GM23338 (cell line): Measurements from ENCODE around the gene FAM168A. TPM values are rescaled to one million over a fixed set of nuclear protein-coding genes. Genes with fewer than 3 reads are reported as not detected.

Experiments used
- ATAC-seq: fragments of 200-7000 bp; cut with Tn5 transposase; 3 replicates; pipeline ENCODE4 v1.9.1; 2020
- DNase-seq: peaks from one replicate; pipeline ENCODE4 v3.0.0-alpha.2; 2015; ENCODE audit warnings: low spot score
- H2AFZ ChIP-seq: fragments of 200-600 bp; sonication (generic); 2 replicates; pipeline ENCODE4 v1.8.0; 2016; ENCODE audit warnings: antibody characterized with exemption, mild to moderate bottlenecking, moderate library complexity
- H3F3A ChIP-seq: fragments of 200-600 bp; sonication (generic); replicated peaks from 2 replicates; pipeline ENCODE4 v1.8.0; 2017; ENCODE audit warnings: antibody characterized with exemption, mixed run types, low read depth
- H3K27ac ChIP-seq: fragments of 200-600 bp; sonication (generic); 2 replicates; pipeline ENCODE4 v1.6.1; 2016; ENCODE audit warnings: low read depth
- H3K27me3 ChIP-seq: fragments of 200-600 bp; sonication (generic); 2 replicates; pipeline ENCODE4 v1.8.0; 2016; ENCODE audit warnings: mild to moderate bottlenecking, mixed run types, moderate library complexity; ENCODE audit not compliant: insufficient read depth
- H3K36me3 ChIP-seq: fragments of 200-600 bp; sonication (generic); 2 replicates; pipeline ENCODE4 v1.8.0; 2016; ENCODE audit warnings: mild to moderate bottlenecking; ENCODE audit not compliant: insufficient read depth
- H3K4me1 ChIP-seq: fragments of 200-600 bp; sonication (generic); 2 replicates; pipeline ENCODE4 v1.8.0; 2016; ENCODE audit warnings: mild to moderate bottlenecking, moderate library complexity; ENCODE audit not compliant: insufficient read depth
- H3K4me2 ChIP-seq: fragments of 200-600 bp; sonication (generic); 2 replicates; pipeline ENCODE4 v1.7.1; 2017; ENCODE audit warnings: mixed run types
- H3K4me3 ChIP-seq: fragments of 200-600 bp; sonication (generic); 2 replicates; pipeline ENCODE4 v1.6.1; 2016; ENCODE audit warnings: mixed run types
- H3K79me2 ChIP-seq: fragments of 200-600 bp; sonication (generic); replicated peaks from 2 replicates; pipeline ENCODE4 v1.8.0; 2017; ENCODE audit warnings: mild to moderate bottlenecking; ENCODE audit not compliant: insufficient read depth
- H3K9me2 ChIP-seq: fragments of 200-600 bp; sonication (generic); 2 replicates; pipeline ENCODE4 v1.8.0; 2017; ENCODE audit not compliant: insufficient read depth
- H4K20me1 ChIP-seq: fragments of 200-600 bp; sonication (generic); replicated peaks from 2 replicates; pipeline ENCODE4 v1.8.0; 2017; ENCODE audit warnings: mild to moderate bottlenecking; ENCODE audit not compliant: insufficient read depth
- H3K27ac Mint-ChIP-seq: 2 replicates; pipeline ENCODE4 v1.8.0; 2020; ENCODE audit warnings: inconsistent platforms, mild to moderate bottlenecking, moderate library complexity, mixed read lengths
- H3K27me3 Mint-ChIP-seq: 3 replicates; pipeline ENCODE4 v1.8.0; 2022; ENCODE audit warnings: low read depth, mild to moderate bottlenecking, moderate library complexity, mixed read lengths, inconsistent platforms; ENCODE audit not compliant: insufficient read depth, poor library complexity
- H3K36me3 Mint-ChIP-seq: 3 replicates; pipeline ENCODE4 v1.8.0; 2021; ENCODE audit warnings: low read depth, mild to moderate bottlenecking, inconsistent platforms, moderate library complexity, mixed read lengths
- H3K4me1 Mint-ChIP-seq: 3 replicates; pipeline ENCODE4 v1.8.0; 2020; ENCODE audit warnings: mild to moderate bottlenecking, inconsistent platforms, mixed read lengths
- H3K4me3 Mint-ChIP-seq: 3 replicates; pipeline ENCODE4 v1.8.0; 2021; ENCODE audit warnings: moderate library complexity, mild to moderate bottlenecking, inconsistent platforms, mixed read lengths
- H3K9me3 Mint-ChIP-seq: 3 replicates; pipeline ENCODE4 v1.8.0; 2020; ENCODE audit warnings: moderate library complexity, mild to moderate bottlenecking, inconsistent platforms, mixed read lengths
- CREB1 ChIP-seq: fragments of 250-450 bp; sonication (Bioruptor Pico); IDR thresholded peaks from 2 replicates; pipeline ENCODE4 v1.5.0; 2020; ENCODE audit warnings: low read depth, mild to moderate bottlenecking, moderate library complexity
- EZH2 ChIP-seq: fragments of 200-600 bp; sonication (generic); IDR thresholded peaks from one replicate; pipeline ENCODE4 v1.8.0; 2017; ENCODE audit warnings: antibody characterized with exemption, mild to moderate bottlenecking, low read depth; ENCODE audit not compliant: unreplicated experiment
- JUNB ChIP-seq: IDR thresholded peaks from one replicate; pipeline ENCODE4 v1.6.1; 2016; ENCODE audit warnings: antibody characterized with exemption; ENCODE audit not compliant: unreplicated experiment
- NANOG ChIP-seq: IDR thresholded peaks from 2 replicates; pipeline ENCODE4 v1.6.1; 2016; ENCODE audit warnings: antibody characterized with exemption, borderline replicate concordance
- POLR2AphosphoS5 ChIP-seq: IDR thresholded peaks from 2 replicates; pipeline ENCODE4 v1.6.1; 2016; ENCODE audit warnings: antibody characterized with exemption, low read depth
- STAT1 ChIP-seq: IDR thresholded peaks from one replicate; pipeline ENCODE4 v1.6.1; 2016; ENCODE audit warnings: antibody characterized with exemption; ENCODE audit not compliant: unreplicated experiment
- ZNF114 ChIP-seq: fragments of 250-450 bp; sonication (Bioruptor Pico); IDR thresholded peaks from 2 replicates; pipeline ENCODE4 v1.5.0; 2020; ENCODE audit warnings: mild to moderate bottlenecking, moderate library complexity
- ZNF331 ChIP-seq: fragments of 250-450 bp; sonication (Bioruptor Pico); IDR thresholded peaks from 2 replicates; pipeline ENCODE4 v1.5.0; 2020; ENCODE audit warnings: low read depth, mild to moderate bottlenecking, moderate library complexity
- polyA plus RNA-seq: library from polyadenylated mRNA; unstranded; fragments of >200 nt; fragmentation: Nextera tagmentation; extraction: Ambion mirVana; gene quantifications from 2 replicates; pipeline ENCODE4 v1.2.1, GENCODE V29; 2016
- total RNA-seq: library from RNA; depleted of rRNA; stranded (reverse); fragments of >200 nt; shearing (Covaris generic); gene quantifications from 2 replicates; pipeline ENCODE4 v1.2.3, GENCODE V29; 2014
- TF ChIP-seq, protein P1 (sequence below): IDR thresholded peaks from 2 replicates; pipeline ENCODE4 v1.6.1; 2016; ENCODE audit warnings: antibody characterized with exemption
- TF ChIP-seq, protein P2 (sequence below), 2 experiments: fragments of 200-600 bp in 1 of 2; sonication (generic) in 1 of 2; conservative IDR thresholded peaks; 2 replicates each; pipeline versions ENCODE4 v1.5.1 to v1.6.1; 2016 to 2017; ENCODE audit warnings: antibody characterized with exemption in 2 of 2, low read depth in 2 of 2, mild to moderate bottlenecking in 2 of 2, moderate library complexity in 1 of 2
- TF ChIP-seq, protein P3 (sequence below): IDR thresholded peaks from one replicate; pipeline ENCODE4 v1.6.1; 2018; ENCODE audit warnings: antibody characterized with exemption; ENCODE audit not compliant: unreplicated experiment
- TF ChIP-seq, protein P4 (sequence below): fragments of 250-450 bp; sonication (Bioruptor Pico); IDR thresholded peaks from 2 replicates; pipeline ENCODE4 v1.5.0; 2020; ENCODE audit warnings: mild to moderate bottlenecking, moderate library complexity

The FAM168A gene
- total and polyA plus RNA-seq, 2 experiments from 2014 or later = 8.0 to 20.3 TPM

DNA sequence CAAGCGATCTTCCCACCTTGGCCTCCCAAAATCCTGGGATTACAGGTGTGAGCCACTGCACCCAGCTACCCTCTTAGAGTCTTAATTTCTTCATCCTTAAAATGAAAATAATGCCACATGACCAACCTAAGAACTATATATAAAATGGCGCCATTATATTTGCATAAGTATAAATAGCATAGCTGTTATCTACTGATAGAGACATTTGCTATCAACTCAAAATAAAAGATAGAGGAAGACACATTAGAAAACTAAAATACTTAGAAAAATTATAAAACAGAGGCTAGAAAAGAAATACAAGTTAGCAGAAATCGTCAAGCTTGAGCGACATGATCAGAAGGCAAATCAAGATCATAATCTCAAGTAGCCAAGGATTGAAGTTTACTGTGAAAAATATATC is 6.2 kb downstream of the FAM168A start:
- Histone ChIP-seq H3K36me3 (no peaks in the 10 kb centered on the region), H3K4me3 (no peak overlapping the region), H3K9me2 (no peaks in the 10 kb centered on the region), H3F3A (no peaks in the 10 kb centered on the region), H3K79me2 (peaks cover 100% of the 10 kb centered on the region), H3K27me3 (no peaks in the 10 kb centered on the region), H3K4me2 (no peak overlapping the region), H3K4me1 (peaks cover 38% of the 10 kb centered on the region), H3K27ac (peak overlapping the region; percentile 72; the same call in 1 of the 2 replicates), H2AFZ (no peak overlapping the region), H4K20me1 (peaks cover 3% of the 10 kb centered on the region)
- Mint-ChIP-seq H3K27me3 (peaks cover 3% of the 10 kb centered on the region), H3K27ac (no peak overlapping the region), H3K36me3 (peaks cover 4% of the 10 kb centered on the region; the same call in 2 of the 3 replicates), H3K9me3 (no peaks in the 10 kb centered on the region), H3K4me1 (peaks cover 30% of the 10 kb centered on the region), H3K4me3 (no peak overlapping the region)
- DNase-seq = no peak
- no peak for ATAC-seq
- TF ChIP-seq, protein P1, sequence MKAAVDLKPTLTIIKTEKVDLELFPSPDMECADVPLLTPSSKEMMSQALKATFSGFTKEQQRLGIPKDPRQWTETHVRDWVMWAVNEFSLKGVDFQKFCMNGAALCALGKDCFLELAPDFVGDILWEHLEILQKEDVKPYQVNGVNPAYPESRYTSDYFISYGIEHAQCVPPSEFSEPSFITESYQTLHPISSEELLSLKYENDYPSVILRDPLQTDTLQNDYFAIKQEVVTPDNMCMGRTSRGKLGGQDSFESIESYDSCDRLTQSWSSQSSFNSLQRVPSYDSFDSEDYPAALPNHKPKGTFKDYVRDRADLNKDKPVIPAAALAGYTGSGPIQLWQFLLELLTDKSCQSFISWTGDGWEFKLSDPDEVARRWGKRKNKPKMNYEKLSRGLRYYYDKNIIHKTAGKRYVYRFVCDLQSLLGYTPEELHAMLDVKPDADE = no peak
- TF ChIP-seq ZNF114 (CRISPR knock-in tag) = no peak
- TF ChIP-seq POLR2AphosphoS5 = no peak
- no peak for TF ChIP-seq CREB1 (CRISPR knock-in tag)
- no peak for TF ChIP-seq STAT1
- no peak for TF ChIP-seq ZNF331
- no peak for TF ChIP-seq EZH2
- TF ChIP-seq JUNB = no peak
- TF ChIP-seq, protein P2, sequence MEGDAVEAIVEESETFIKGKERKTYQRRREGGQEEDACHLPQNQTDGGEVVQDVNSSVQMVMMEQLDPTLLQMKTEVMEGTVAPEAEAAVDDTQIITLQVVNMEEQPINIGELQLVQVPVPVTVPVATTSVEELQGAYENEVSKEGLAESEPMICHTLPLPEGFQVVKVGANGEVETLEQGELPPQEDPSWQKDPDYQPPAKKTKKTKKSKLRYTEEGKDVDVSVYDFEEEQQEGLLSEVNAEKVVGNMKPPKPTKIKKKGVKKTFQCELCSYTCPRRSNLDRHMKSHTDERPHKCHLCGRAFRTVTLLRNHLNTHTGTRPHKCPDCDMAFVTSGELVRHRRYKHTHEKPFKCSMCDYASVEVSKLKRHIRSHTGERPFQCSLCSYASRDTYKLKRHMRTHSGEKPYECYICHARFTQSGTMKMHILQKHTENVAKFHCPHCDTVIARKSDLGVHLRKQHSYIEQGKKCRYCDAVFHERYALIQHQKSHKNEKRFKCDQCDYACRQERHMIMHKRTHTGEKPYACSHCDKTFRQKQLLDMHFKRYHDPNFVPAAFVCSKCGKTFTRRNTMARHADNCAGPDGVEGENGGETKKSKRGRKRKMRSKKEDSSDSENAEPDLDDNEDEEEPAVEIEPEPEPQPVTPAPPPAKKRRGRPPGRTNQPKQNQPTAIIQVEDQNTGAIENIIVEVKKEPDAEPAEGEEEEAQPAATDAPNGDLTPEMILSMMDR (conservative IDR thresholded peaks at IDR 0.05; ENCODE audit: low read depth in 2 of 2) = no peak
- TF ChIP-seq, protein P3, sequence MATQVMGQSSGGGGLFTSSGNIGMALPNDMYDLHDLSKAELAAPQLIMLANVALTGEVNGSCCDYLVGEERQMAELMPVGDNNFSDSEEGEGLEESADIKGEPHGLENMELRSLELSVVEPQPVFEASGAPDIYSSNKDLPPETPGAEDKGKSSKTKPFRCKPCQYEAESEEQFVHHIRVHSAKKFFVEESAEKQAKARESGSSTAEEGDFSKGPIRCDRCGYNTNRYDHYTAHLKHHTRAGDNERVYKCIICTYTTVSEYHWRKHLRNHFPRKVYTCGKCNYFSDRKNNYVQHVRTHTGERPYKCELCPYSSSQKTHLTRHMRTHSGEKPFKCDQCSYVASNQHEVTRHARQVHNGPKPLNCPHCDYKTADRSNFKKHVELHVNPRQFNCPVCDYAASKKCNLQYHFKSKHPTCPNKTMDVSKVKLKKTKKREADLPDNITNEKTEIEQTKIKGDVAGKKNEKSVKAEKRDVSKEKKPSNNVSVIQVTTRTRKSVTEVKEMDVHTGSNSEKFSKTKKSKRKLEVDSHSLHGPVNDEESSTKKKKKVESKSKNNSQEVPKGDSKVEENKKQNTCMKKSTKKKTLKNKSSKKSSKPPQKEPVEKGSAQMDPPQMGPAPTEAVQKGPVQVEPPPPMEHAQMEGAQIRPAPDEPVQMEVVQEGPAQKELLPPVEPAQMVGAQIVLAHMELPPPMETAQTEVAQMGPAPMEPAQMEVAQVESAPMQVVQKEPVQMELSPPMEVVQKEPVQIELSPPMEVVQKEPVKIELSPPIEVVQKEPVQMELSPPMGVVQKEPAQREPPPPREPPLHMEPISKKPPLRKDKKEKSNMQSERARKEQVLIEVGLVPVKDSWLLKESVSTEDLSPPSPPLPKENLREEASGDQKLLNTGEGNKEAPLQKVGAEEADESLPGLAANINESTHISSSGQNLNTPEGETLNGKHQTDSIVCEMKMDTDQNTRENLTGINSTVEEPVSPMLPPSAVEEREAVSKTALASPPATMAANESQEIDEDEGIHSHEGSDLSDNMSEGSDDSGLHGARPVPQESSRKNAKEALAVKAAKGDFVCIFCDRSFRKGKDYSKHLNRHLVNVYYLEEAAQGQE = no peak
- TF ChIP-seq, protein P4, sequence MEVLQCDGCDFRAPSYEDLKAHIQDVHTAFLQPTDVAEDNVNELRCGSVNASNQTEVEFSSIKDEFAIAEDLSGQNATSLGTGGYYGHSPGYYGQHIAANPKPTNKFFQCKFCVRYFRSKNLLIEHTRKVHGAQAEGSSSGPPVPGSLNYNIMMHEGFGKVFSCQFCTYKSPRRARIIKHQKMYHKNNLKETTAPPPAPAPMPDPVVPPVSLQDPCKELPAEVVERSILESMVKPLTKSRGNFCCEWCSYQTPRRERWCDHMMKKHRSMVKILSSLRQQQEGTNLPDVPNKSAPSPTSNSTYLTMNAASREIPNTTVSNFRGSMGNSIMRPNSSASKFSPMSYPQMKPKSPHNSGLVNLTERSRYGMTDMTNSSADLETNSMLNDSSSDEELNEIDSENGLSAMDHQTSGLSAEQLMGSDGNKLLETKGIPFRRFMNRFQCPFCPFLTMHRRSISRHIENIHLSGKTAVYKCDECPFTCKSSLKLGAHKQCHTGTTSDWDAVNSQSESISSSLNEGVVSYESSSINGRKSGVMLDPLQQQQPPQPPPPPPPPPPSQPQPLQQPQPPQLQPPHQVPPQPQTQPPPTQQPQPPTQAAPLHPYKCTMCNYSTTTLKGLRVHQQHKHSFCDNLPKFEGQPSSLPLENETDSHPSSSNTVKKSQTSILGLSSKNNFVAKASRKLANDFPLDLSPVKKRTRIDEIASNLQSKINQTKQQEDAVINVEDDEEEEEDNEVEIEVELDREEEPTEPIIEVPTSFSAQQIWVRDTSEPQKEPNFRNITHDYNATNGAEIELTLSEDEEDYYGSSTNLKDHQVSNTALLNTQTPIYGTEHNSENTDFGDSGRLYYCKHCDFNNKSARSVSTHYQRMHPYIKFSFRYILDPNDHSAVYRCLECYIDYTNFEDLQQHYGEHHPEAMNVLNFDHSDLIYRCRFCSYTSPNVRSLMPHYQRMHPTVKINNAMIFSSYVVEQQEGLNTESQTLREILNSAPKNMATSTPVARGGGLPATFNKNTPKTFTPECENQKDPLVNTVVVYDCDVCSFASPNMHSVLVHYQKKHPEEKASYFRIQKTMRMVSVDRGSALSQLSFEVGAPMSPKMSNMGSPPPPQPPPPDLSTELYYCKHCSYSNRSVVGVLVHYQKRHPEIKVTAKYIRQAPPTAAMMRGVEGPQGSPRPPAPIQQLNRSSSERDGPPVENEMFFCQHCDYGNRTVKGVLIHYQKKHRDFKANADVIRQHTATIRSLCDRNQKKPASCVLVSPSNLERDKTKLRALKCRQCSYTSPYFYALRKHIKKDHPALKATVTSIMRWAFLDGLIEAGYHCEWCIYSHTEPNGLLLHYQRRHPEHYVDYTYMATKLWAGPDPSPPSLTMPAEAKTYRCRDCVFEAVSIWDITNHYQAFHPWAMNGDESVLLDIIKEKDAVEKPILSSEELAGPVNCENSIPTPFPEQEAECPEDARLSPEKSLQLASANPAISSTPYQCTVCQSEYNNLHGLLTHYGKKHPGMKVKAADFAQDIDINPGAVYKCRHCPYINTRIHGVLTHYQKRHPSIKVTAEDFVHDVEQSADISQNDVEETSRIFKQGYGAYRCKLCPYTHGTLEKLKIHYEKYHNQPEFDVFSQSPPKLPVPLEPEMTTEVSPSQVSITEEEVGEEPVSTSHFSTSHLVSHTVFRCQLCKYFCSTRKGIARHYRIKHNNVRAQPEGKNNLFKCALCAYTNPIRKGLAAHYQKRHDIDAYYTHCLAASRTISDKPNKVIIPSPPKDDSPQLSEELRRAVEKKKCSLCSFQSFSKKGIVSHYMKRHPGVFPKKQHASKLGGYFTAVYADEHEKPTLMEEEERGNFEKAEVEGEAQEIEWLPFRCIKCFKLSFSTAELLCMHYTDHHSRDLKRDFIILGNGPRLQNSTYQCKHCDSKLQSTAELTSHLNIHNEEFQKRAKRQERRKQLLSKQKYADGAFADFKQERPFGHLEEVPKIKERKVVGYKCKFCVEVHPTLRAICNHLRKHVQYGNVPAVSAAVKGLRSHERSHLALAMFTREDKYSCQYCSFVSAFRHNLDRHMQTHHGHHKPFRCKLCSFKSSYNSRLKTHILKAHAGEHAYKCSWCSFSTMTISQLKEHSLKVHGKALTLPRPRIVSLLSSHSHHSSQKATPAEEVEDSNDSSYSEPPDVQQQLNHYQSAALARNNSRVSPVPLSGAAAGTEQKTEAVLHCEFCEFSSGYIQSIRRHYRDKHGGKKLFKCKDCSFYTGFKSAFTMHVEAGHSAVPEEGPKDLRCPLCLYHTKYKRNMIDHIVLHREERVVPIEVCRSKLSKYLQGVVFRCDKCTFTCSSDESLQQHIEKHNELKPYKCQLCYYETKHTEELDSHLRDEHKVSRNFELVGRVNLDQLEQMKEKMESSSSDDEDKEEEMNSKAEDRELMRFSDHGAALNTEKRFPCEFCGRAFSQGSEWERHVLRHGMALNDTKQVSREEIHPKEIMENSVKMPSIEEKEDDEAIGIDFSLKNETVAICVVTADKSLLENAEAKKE (CRISPR knock-in tag) = no peak
- TF ChIP-seq NANOG = no peak
